H4 (cell line): Measurements from ENCODE around the gene CPNE7. TPM values are rescaled to one million over a fixed set of nuclear protein-coding genes. Genes with fewer than 3 reads are reported as not detected.

Experiments used
- DNase-seq: peaks from one replicate; pipeline ENCODE4 v3.0.0-alpha.2; 2015; ENCODE audit warnings: low spot score
- total RNA-seq: library from RNA; depleted of rRNA; stranded (reverse); fragments of >200 nt; shearing (Covaris generic); gene quantifications from 2 replicates; pipeline ENCODE4 v1.2.3, GENCODE V29; 2014

Gene CPNE7
- total RNA-seq, 1 experiment from 2014 or later, result 3.9 TPM

DNA sequence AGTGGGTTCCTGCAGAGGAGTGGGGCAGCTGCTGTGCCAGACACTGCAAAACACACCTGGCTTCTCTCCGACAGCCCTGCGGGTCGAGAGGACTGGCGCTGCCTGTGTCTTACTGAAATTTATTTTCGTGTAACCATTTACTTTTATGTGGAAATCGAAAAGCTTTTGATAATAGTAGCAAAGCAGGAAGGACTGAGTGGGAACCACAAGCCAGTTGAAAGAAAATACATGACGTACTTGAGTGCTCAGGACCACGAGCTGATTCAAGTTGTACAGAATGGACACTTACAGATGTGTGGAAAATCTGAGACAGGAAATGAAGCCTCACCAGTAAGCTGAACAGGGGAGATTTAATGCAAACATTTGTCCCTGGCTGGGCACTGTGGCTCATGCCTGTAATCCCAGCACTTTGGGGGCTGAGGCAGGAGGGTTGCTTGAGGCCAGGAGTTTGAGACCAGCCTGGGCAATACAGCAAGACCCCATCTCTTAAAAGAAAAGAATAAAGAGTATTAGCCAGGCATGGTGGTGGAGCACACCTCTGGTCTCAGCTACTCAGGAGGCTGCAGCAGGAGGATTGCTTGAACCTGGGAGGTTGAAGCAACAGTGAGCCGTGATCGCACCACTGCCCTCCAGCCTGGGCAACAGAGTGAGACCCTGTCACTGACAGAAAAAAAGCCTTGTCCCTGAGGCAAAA lies 26.4 kb upstream of the CPNE7 start:
- no peak for DNase-seq

DNA sequence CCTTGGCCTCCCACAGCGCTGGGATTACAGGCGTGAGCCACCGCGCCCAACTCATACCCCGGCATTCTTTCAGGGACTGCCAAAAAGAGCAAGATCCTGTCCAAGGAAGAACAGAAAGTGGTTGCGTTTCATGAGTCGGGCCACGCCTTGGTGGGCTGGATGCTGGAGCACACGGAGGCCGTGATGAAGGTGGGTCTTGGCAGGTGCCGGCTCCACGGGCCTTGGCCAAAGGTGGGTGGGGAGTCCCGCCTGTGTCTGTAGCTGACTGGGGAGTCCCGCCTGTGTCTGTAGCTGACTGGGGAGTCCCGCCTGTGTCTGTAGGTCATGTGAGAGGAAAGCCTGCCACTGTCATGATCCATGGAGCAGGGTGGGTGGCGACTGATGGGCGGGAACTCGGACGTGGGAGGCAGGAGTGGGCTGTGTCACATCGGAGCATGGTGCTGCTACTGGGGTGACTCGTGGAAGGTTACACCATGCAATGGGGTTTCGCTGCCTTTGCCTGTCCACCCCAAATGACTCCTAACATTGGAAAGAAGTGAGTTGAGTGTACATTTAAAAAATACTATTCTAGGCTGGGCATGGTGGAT lies 25.0 kb upstream of the CPNE7 start:
- no peak for DNase-seq

DNA sequence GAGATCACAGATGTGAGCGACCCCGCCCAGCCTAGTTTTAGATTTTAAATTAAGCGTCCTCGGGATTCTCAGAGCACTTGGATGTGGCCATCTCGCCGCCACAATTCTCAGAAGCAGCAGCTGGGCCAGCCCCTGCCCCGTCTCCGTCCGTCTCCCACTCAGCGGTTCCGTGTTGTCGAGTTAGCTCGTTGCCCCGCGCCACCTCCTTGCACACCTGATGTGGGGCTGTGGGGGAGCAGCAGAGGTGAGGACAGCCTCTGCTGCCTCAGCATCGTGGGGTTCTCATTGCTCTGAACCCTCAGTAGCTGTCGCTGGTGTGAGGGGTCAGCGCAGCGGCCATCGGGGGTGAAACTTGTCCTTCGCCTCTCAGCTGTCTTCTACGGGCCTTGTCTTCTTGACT lies 23.2 kb upstream of the CPNE7 start:
- DNase-seq, result no peak

DNA sequence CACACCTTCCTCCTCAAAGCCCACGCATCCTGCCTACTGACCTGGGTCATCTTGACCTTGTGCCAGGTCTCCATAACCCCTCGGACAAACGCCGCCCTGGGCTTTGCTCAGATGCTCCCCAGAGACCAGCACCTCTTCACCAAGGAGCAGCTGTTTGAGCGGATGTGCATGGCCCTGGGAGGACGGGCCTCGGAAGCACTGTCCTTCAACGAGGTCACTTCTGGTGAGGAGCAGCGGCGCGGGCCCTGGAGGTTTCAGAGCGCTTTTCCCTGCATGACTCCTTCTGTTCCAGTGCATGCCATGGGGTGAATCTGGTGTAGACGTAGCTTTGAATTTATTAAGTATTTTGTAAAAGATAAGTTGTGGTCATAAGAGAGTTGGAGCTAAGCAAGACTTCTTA lies 22.6 kb upstream of the CPNE7 start:
- no peak for DNase-seq

DNA sequence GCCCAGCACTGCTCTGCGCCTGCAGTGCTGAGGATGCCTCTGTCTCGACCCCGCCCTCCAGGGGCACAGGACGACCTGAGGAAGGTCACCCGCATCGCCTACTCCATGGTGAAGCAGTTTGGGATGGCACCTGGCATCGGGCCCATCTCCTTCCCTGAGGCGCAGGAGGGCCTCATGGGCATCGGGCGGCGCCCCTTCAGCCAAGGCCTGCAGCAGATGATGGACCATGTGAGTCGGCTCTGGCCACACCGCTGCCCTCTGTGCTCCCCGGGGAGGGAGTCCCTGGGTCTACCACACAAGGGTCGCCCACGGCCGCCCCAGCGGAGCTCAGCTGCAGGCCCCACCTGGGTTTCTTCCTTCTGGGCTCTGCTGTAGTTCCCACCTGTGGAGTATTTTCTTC lies 21.8 kb upstream of the CPNE7 start:
- DNase-seq, result no peak

DNA sequence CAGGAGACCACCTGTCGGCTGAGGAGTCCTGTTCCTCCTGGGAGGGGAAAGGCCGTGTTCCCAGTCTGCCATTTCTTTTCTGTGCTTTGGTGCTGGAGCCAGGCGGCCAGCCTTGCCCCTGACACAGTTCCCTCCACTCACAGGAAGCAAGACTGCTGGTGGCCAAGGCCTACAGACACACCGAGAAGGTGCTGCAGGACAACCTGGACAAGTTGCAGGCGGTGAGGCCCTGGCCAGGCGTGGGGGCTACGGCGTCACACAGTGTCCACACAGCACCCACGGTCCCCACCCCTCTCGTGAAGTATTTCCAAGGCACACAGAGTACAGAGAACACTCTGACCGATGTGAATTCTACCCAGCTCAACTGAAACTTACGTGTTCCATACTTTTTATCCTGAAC lies 21.2 kb upstream of the CPNE7 start:
- no peak for DNase-seq

DNA sequence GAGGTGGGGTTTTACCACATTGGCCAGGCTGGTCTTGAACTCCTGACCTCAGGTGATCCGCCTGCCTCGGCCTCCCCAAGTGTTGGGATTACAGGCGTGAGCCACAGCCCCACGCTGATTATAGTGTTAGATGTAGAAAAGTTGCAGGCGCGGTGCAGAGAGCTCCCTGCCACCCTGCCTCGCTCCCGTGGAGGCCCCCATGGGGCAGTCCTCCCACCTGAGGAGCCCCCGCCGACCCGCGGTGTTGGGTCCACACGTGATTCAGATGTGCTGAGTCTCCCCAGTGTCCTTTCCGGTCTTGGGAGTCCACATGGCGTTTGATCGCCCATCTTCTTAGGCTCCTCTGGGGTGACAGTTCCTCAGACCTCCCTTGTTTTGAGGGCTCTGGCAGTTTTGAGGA lies 20.3 kb upstream of the CPNE7 start:
- DNase-seq, result no peak

DNA sequence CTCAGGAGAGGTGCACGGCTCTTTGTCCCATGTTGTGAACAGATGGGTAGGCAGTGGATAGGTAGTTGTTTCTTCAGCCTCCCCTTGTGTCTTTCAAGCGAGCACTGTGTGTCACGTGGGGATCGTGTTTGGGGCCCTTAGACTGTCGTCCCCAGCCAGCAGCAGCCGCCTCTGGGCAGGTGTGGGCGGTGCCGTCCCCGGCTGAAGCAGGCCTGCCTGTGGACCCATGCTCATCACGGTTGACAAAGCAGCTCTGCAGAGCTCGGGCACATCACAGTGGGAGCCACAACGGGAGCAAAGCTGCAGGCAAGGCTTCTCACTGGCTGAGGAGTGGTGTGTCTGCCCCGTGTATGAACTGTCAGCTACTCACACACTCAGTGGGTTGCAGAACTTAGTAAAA lies 19.8 kb upstream of the CPNE7 start:
- no peak for DNase-seq

DNA sequence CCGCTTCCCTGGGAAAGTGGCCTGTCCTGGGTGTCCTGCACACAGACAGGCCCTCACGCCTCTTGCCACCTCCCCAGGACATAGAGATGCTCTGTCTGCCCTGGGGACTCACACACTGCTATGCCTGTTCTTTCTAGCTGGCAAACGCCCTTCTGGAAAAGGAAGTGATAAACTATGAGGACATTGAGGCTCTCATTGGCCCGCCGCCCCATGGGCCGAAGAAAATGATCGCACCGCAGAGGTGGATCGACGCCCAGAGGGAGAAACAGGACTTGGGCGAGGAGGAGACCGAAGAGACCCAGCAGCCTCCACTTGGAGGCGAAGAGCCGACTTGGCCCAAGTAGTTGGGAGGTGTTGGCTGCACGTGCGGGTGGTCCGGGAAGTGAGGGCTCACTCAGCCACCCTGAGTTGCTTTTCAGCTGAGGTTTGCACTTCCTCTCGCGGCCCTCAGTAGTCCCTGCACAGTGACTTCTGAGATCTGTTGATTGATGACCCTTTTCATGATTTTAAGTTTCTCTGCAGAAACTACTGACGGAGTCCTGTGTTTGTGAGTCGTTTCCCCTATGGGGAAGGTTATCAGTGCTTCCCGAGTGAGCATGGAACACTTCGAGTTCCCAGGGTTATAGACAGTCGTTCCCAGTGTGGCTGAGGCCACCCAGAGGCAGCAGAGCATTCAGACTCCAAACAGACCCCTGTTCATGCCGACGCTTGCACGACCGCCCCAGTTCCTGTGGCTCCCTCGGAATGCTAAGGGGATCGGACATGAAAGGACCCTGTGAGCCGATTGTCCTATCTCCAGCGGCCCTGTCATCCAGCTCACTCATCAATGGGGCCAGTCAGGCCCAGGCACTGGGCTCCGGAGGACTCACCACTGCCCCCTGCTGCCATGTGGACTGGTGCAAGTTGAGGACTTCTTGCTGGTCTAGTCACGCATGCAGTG lies 18.5 kb upstream of the CPNE7 start:
- peak; percentile 64 for DNase-seq

DNA sequence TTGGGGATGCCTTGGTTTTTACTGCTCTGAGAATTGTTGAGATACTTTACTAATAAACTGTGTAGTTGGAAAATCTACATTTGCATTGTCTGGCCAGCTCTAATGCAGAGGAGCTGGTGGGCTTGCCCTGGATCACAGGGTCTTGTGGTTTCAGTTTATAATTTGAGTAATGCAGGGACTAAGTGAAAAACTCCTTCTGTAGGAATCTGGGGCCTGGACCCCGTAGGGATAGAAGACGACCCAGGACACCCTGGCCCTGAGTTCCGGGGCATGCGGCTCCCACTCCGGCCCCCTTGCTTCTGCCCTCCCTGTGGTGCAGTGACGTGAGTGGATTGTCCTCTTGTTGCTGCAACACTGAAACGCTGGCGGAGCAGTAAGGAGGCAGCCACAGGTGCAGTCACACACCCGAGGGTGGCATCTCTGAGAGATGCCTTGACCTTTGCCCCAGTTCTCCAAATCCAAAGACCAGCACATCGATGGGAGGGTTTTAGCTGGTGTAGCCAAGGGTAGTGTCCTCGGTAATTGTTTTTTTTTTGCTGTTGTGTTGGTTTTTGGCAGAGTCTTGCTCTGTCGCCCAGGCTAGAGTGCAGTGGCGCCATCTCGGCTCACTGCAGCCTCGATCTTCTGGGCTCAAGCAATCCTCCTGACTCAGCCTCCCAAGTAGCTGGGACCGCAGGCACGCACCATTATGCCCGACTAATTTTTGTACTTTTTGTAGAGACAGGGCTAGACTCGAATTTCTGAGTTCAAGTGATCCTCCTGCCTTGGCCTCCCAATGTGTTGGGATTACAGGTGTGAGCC lies 17.7 kb upstream of the CPNE7 start:
- no peak for DNase-seq

DNA sequence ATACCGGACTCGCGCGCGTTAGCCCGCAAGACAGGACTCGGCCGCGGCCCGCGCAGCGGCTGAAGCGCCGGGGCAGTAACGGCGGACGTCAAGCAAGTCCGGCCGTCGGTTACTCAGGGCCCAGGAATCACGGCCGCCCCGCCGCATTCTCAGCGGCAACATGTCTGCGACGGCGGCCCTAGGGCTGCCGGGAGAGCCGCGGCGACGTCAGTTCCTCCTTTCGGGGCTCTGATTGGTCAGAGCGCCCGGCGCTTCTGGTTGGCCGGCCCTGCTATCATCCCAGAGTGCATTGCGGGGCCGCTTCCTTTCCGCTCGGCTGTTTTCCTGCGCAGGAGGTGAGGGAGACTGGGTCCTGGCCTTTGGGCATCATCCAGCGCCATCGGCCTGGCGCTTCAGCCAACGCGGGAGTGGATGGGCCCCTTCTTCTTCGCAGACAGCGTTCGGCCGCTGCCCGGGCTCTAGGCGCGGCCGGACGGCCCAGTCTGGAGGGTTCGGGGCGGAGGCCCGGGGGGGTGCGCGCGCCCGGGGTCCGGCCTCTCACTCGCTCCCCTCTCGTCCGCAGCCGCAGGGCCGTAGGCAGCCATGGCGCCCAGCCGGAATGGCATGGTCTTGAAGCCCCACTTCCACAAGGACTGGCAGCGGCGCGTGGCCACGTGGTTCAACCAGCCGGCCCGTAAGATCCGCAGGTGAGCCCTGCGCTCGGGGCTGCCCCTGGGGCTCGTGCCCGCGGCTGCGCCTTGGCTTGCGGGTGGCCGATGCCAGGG lies 15.0 kb upstream of the CPNE7 start, which contains the start of gene RPL13:
RPL13 (plus strand) TSS at position 305 of the 764 bp plus-strand sequence; CDS start at position 583, 278 bp downstream.
- DNase-seq, result peak; percentile 94

DNA sequence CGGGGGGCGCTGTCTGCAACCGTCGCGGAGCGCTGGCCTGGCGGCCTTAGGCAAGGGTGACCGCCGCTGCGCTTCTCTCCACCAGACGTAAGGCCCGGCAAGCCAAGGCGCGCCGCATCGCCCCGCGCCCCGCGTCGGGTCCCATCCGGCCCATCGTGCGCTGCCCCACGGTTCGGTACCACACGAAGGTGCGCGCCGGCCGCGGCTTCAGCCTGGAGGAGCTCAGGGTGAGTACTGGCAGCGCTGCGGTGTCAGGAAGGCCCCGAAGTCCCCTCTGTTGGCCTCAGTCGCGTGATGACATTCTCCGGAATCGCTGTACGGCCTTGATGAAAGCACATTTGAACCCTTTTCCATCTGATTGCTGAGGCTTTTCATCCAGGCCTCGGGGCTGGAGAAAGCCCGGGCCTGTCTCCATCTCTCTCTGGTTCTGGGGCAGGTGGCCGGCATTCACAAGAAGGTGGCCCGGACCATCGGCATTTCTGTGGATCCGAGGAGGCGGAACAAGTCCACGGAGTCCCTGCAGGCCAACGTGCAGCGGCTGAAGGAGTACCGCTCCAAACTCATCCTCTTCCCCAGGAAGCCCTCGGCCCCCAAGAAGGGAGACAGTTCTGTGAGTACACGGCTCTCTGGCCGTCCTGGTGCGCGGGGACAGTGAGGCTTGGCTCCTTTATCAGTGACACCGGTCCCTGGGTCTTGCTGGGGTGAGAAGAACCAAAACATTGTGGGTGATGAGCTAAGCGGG lies 14.2 kb upstream of the CPNE7 start:
- DNase-seq, result no peak

DNA sequence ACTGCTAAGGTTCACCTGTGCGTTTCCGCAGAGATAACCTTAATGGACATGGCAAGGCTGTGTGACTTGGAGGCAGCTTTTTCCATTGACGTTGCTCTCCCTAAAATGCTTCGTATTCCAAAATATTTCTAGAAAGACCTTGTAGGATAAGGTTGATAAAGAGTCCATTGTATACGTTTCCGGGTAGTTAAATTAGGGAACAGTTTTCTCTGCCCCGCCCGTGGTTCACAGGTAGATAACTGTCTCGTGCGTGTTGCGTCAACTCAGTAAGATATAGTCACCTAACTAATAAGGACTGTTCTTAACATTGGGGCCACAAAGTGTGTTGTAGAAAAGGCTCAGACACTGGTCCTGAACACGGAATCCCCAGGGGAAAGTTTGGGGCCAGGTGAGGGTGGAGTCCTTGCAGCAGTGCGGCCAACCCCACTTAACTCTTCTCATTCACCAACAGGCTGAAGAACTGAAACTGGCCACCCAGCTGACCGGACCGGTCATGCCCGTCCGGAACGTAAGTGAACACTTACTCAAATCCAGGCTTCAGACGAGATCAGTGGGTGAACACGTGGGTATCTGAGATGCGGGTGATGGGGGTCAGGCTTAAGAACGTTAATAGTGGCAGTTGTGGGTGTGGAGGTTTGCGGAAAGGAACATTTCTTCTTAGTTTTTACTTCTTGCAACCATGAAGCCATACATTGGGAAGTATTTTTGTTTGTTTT lies 13.5 kb upstream of the CPNE7 start:
- DNase-seq, result no peak

DNA sequence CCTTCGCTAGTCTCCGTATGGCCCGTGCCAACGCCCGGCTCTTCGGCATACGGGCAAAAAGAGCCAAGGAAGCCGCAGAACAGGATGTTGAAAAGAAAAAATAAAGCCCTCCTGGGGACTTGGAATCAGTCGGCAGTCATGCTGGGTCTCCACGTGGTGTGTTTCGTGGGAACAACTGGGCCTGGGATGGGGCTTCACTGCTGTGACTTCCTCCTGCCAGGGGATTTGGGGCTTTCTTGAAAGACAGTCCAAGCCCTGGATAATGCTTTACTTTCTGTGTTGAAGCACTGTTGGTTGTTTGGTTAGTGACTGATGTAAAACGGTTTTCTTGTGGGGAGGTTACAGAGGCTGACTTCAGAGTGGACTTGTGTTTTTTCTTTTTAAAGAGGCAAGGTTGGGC lies 12.6 kb upstream of the CPNE7 start:
- DNase-seq, result no peak

DNA sequence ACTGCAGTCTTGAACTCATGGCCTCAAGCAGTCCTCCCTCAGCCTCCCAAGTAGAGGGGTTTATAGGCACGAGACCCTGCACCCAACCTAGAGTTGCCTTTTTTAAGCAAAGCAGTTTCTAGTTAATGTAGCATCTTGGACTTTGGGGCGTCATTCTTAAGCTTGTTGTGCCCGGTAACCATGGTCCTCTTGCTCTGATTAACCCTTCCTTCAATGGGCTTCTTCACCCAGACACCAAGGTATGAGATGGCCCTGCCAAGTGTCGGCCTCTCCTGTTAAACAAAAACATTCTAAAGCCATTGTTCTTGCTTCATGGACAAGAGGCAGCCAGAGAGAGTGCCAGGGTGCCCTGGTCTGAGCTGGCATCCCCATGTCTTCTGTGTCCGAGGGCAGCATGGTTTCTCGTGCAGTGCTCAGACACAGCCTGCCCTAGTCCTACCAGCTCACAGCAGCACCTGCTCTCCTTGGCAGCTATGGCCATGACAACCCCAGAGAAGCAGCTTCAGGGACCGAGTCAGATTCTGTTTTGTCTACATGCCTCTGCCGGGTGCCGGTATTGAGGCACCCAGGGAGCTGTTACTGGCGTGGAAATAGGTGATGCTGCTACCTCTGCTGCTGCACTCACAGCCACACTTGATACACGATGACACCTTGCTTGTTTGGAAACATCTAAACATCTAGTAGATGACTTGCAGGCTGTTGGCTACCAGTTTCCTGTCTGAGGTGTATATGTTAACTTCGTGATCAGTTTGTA lies 11.7 kb upstream of the CPNE7 start:
- no peak for DNase-seq

DNA sequence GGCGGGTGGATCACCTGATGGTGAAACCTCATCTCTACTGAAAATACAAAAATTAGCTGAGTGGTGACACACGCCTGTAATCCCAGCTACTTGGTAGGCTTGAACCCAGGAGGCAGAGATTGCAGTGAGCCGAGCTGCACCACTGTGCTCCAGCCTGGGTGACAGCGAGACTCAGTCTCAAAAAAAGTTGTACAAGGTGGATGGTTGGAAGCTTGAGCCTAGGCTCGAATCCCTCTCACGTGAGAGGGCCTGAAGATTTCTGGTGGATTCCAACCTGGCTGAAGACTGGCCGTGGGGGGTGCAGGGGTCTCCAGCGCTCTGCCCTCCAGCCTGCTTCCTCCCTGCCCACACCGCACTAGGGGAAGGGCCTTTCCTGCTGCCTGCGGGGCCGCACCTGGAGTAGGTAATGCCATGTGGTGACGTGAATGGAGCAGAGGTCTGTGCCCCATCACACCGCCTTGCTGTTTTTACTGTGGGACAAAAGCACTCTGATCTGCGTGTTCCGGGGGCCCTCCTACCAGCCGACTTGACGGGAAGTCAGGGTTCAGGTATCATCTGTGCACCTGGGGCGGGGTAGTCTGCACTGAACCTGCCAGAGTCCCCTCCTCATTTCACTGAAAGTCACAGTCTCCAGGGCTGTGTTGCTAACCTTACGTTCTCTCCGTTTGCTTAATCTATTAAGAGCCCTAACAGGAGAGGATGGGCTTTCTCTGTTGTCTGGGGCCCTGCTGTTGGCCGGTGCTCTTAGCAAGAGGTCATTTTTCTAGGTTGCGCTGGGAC lies 10.9 kb upstream of the CPNE7 start:
- no peak for DNase-seq

DNA sequence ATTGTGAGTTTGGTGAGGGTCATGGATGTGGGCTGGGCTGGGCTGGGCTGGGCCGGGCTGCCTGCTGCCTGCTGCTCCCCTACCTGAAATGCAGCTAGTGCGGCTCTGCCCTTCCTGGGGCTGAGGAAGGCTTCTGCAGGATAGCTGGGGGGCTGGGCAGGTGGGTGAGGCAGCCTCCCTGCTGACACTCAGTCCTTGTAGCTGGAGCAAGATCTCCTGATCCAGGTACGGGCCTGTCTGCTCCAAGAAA lies 10.4 kb upstream of the CPNE7 start:
- DNase-seq, result no peak
